Astrocyte of the spinal cord (primary cell): Measurements from ENCODE around the gene KCTD16.

Experiments used
- DNase-seq: peaks from one replicate; pipeline ENCODE4 v3.0.0; 2011; ENCODE audit warnings: low read depth, low spot score
- H3K4me3 ChIP-seq: 2 replicates; pipeline ENCODE4 v1.5.1; 2011; ENCODE audit warnings: low read depth, mild to moderate bottlenecking, low read length, moderate library complexity
- CTCF ChIP-seq: IDR thresholded peaks from 2 replicates; pipeline ENCODE4 v1.5.1; 2012; ENCODE audit warnings: low read depth, mild to moderate bottlenecking, low read length, inconsistent platforms
- in situ Hi-C: cut with HindIII; loops from 2 replicates; pipeline ENCODE4 v1.10.0; 2017; ENCODE audit warnings: low sequenced_read_pairs

The KCTD16 gene

DNA sequence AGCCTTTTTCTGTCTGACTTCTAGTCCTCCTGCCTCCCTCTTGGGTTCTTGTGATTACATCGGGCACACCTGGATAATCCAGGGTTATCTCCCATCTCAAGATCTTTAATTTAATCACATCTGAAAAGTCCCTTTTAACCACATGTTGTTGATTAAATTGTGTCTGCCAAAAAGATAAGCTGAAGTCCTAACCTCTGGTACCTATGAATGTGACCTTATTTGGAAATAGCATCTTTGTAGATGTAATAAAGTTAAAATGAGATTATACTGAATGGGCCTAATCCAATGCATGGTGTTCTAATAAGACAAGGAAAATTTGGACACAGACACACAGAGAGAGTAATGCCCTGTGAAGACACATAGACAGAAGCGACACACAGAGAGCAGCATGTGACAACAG, 232.4 kb downstream of the KCTD16 start:
- no peak for TF ChIP-seq CTCF
- DNase-seq = no peak
- no peak overlapping the region for H3K4me3 ChIP-seq
- in situ Hi-C loops = no loop called here

- no peak for TF ChIP-seq CTCF
- in situ Hi-C loops = no loop called here
- DNase-seq = no peak
- no peak overlapping the region for H3K4me3 ChIP-seq
Observed at GRCh38 chr5:144403817-144404420, 233.2 kb downstream of the KCTD16 start.

- DNase-seq = no peak
- in situ Hi-C loops = no loop called here
- no peak overlapping the region for H3K4me3 ChIP-seq
- TF ChIP-seq CTCF = no peak
Observed at GRCh38 chr5:144404672-144405071, 234.0 kb downstream of the KCTD16 start.

- TF ChIP-seq CTCF = no peak
- in situ Hi-C loops = no loop called here
- no peak for DNase-seq
- H3K4me3 ChIP-seq = no peak overlapping the region
Observed at GRCh38 chr5:144405991-144406390, 235.3 kb downstream of the KCTD16 start.

DNA sequence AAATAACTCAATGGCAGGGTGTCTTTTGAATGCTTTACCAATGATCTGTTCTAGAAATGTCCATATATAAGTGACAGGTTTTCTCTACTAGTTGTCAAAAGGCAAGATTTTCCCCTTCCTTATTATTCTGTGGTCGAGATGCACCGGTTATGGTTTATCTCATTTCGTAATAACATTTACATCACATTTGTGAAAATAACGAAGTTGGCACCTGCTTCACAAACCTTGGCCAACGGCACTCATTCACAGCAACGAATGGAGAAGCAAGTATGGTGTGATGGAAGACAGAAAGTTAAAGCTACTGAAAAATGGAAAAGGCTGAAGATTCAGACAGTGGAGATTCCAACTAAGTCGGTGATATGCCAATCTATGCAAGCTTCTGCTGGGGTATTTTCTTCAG, 235.8 kb downstream of the KCTD16 start:
- DNase-seq = no peak
- in situ Hi-C loops = no loop called here
- no peak overlapping the region for H3K4me3 ChIP-seq
- TF ChIP-seq CTCF = no peak

DNA sequence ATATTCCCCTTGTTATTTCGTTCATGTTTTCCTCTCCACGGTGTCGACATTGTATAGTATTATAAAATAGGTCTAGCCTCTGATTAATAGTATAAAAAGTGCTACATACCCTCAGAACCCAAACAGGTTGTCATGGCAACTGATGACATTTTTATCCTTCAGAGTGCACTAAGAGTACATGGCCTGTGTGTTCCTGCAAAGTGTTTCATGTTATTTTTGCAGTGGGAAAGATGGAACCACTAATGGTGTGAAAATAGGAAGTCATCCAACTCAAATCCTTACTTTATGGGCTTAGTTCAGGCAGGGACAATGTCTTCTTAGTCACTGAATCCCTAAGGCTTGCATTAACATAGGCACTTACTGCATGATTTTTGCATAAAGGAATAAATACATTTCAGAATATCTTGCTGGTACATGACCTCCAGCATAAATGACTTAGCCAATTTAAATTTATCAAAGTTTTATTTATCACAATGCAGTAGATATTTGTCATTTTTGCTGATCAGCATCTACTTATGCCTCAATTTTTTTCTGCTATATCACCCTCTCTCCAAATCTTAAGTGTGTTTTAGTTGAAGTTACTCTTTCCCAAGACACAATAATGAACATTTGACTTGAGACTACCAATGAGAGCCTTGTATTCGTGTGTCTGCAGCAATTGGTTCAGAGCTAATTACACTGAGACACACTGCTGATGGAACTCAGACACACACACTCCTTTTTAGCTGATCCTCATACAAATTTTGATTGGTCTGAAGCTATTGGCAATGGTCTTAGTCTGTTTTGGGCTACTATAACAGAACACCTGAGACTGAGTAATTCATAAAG, 243.7 kb downstream of the KCTD16 start:
- H3K4me3 ChIP-seq = no peak overlapping the region
- DNase-seq = no peak
- no peak for TF ChIP-seq CTCF
- in situ Hi-C loops = no loop called here
